HEK293 (cell line): ENCODE data around the gene ZNF322.
A peak's percentile ranks its signal among the peaks of the same experiment; 100 is the strongest.

ENCODE experiments used
- GLI2 ChIP-seq: fragments of 450-650 bp; formaldehyde crosslinking; IDR thresholded peaks from 2 replicates; pipeline ENCODE4; 2017; ENCODE audit warnings: missing biosample characterization, missing genetic modification characterization, low read depth, borderline replicate concordance
- KLF8 ChIP-seq: fragments of 450-650 bp; formaldehyde crosslinking; IDR thresholded peaks from 2 replicates; pipeline ENCODE4 v1.5.1; 2016; ENCODE audit warnings: missing biosample characterization, missing genetic modification characterization
- RBAK ChIP-seq: fragments of 450-650 bp; formaldehyde crosslinking; IDR thresholded peaks from 2 replicates; pipeline ENCODE4 v1.5.1; 2016; ENCODE audit warnings: missing biosample characterization, missing genetic modification characterization
- SALL2 ChIP-seq: fragments of 450-650 bp; formaldehyde crosslinking; IDR thresholded peaks from 2 replicates; pipeline ENCODE4 v1.5.0; 2017; ENCODE audit warnings: missing biosample characterization, mild to moderate bottlenecking, missing genetic modification characterization, borderline replicate concordance
- TCF7L2 ChIP-seq: IDR thresholded peaks from 2 replicates; pipeline ENCODE4 v1.6.1; 2011; ENCODE audit warnings: low read depth, mild to moderate bottlenecking, inconsistent platforms, low read length, moderate library complexity, borderline replicate concordance
- ZBTB1 ChIP-seq: fragments of 450-650 bp; formaldehyde crosslinking; IDR thresholded peaks from 2 replicates; pipeline ENCODE4 v1.5.1; 2016; ENCODE audit warnings: missing biosample characterization, missing genetic modification characterization
- ZFP41 ChIP-seq: fragments of 450-650 bp; formaldehyde crosslinking; IDR thresholded peaks from 2 replicates; pipeline ENCODE4 v1.5.1; 2016; ENCODE audit warnings: missing biosample characterization, missing genetic modification characterization, borderline replicate concordance
- ZNF10 ChIP-seq: fragments of 450-650 bp; formaldehyde crosslinking; IDR thresholded peaks from 2 replicates; pipeline ENCODE4 v1.5.1; 2017; ENCODE audit warnings: missing biosample characterization, missing genetic modification characterization
- ZNF112 ChIP-seq: fragments of 450-650 bp; formaldehyde crosslinking; IDR thresholded peaks from 2 replicates; pipeline ENCODE4 v1.5.0; 2017; ENCODE audit warnings: missing biosample characterization, missing genetic modification characterization
- ZNF138 ChIP-seq: fragments of 450-650 bp; formaldehyde crosslinking; IDR thresholded peaks from 2 replicates; pipeline ENCODE4 v1.5.1; 2016; ENCODE audit warnings: missing biosample characterization, missing genetic modification characterization, borderline replicate concordance
- ZNF146 ChIP-seq: fragments of 450-650 bp; formaldehyde crosslinking; IDR thresholded peaks from 2 replicates; pipeline ENCODE4 v1.5.1; 2016; ENCODE audit warnings: missing biosample characterization, missing genetic modification characterization
- ZNF211 ChIP-seq: fragments of 450-650 bp; formaldehyde crosslinking; IDR thresholded peaks from 2 replicates; pipeline ENCODE4 v1.5.1; 2016; ENCODE audit warnings: low read depth, missing biosample characterization, missing genetic modification characterization
- ZNF221 ChIP-seq: fragments of 450-650 bp; formaldehyde crosslinking; IDR thresholded peaks from 2 replicates; pipeline ENCODE4 v1.5.1; 2017; ENCODE audit warnings: missing biosample characterization, missing genetic modification characterization, borderline replicate concordance
- ZNF274 ChIP-seq, 2 experiments: fragments of 200-500 bp in 1 of 2; fragments of 450-650 bp in 1 of 2; sonication (Bioruptor generic) in 1 of 2; formaldehyde crosslinking in 1 of 2; IDR thresholded peaks; 2 replicates each; pipeline versions ENCODE4 v1.5.1 to v1.6.1; 2014 to 2016; ENCODE audit warnings: borderline replicate concordance in 1 of 2, inconsistent platforms in 1 of 2, low read length in 1 of 2, missing biosample characterization in 1 of 2, missing genetic modification characterization in 1 of 2
- ZNF324 ChIP-seq: fragments of 450-650 bp; formaldehyde crosslinking; IDR thresholded peaks from 2 replicates; pipeline ENCODE4 v1.5.1; 2016; ENCODE audit warnings: missing biosample characterization, missing genetic modification characterization
- ZNF37A ChIP-seq: fragments of 450-650 bp; IDR thresholded peaks from 2 replicates; pipeline ENCODE4 v1.5.1; 2018; ENCODE audit warnings: missing biosample characterization, missing genetic modification characterization
- ZNF426 ChIP-seq: fragments of 450-650 bp; formaldehyde crosslinking; IDR thresholded peaks from 2 replicates; pipeline ENCODE4 v1.5.1; 2017; ENCODE audit warnings: missing biosample characterization, missing genetic modification characterization, mild to moderate bottlenecking, inconsistent platforms, moderate library complexity
- ZNF518A ChIP-seq: fragments of 450-650 bp; formaldehyde crosslinking; conservative IDR thresholded peaks from 2 replicates; pipeline ENCODE4 v1.5.1; 2016; ENCODE audit warnings: low read depth, missing biosample characterization, missing genetic modification characterization
- ZNF530 ChIP-seq: fragments of 450-650 bp; formaldehyde crosslinking; IDR thresholded peaks from 2 replicates; pipeline ENCODE4 v1.5.1; 2016; ENCODE audit warnings: low read depth, missing biosample characterization, missing genetic modification characterization
- ZNF560 ChIP-seq: fragments of 450-650 bp; formaldehyde crosslinking; IDR thresholded peaks from 2 replicates; pipeline ENCODE4 v1.5.1; 2017; ENCODE audit warnings: missing biosample characterization, missing genetic modification characterization, borderline replicate concordance
- ZNF561 ChIP-seq: fragments of 450-650 bp; IDR thresholded peaks from 2 replicates; pipeline ENCODE4 v1.5.1; 2018; ENCODE audit warnings: missing biosample characterization, missing genetic modification characterization, borderline replicate concordance
- ZNF596 ChIP-seq: fragments of 450-650 bp; IDR thresholded peaks from 2 replicates; pipeline ENCODE4 v1.5.0; 2018; ENCODE audit warnings: missing biosample characterization, mild to moderate bottlenecking, missing genetic modification characterization, moderate library complexity
- ZNF660 ChIP-seq: fragments of 450-650 bp; IDR thresholded peaks from 2 replicates; pipeline ENCODE4 v1.5.1; 2018; ENCODE audit warnings: missing biosample characterization, mild to moderate bottlenecking, missing genetic modification characterization
- ZNF677 ChIP-seq: fragments of 450-650 bp; IDR thresholded peaks from 2 replicates; pipeline ENCODE4 v1.5.0; 2018; ENCODE audit warnings: missing biosample characterization, mild to moderate bottlenecking, missing genetic modification characterization, moderate library complexity
- ZNF791 ChIP-seq: fragments of 450-650 bp; formaldehyde crosslinking; IDR thresholded peaks from 2 replicates; pipeline ENCODE4 v1.5.1; 2016; ENCODE audit warnings: missing biosample characterization, missing genetic modification characterization
- TF ChIP-seq, protein P1 (sequence below): fragments of 450-650 bp; formaldehyde crosslinking; IDR thresholded peaks from 2 replicates; pipeline ENCODE4 v1.5.1; 2017; ENCODE audit warnings: missing biosample characterization, missing genetic modification characterization
- TF ChIP-seq, protein P2 (sequence below): fragments of 450-650 bp; formaldehyde crosslinking; IDR thresholded peaks from 2 replicates; pipeline ENCODE4 v1.5.1; 2016; ENCODE audit warnings: missing biosample characterization, missing genetic modification characterization
- TF ChIP-seq, protein P3 (sequence below): fragments of 450-650 bp; formaldehyde crosslinking; IDR thresholded peaks from 2 replicates; pipeline ENCODE4 v1.5.1; 2017; ENCODE audit warnings: missing biosample characterization, missing genetic modification characterization

The ZNF322 gene

GRCh38 chr6:26596579-26597388 lies 62.8 kb downstream of the ZNF322 start, which contains the start of gene ABT1 (continued):
- TF ChIP-seq ZNF211 (tag by site-specific recombination) (no peak), ZNF596 (no peak), ZFP41 (tag by site-specific recombination) (no peak), ZNF518A (tag by site-specific recombination) (peak; percentile 55), ZNF677 (no peak), ZNF146 (tag by site-specific recombination) (peak; percentile 5; the same call in 1 of the 2 replicates), ZNF112 (no peak), ZNF138 (tag by site-specific recombination) (no peak), ZNF560 (no peak), GLI2 (tag by site-specific recombination) (no peak), ZNF530 (tag by site-specific recombination) (no peak), ZNF324 (tag by site-specific recombination) (peak; percentile 93), TCF7L2 (no peak), KLF8 (tag by site-specific recombination) (peak; percentile 88), ZBTB1 (tag by site-specific recombination) (no peak), ZNF791 (tag by site-specific recombination) (no peak), ZNF10 (tag by site-specific recombination) (no peak; the same call in 1 of the 2 replicates), ZNF660 (tag by site-specific recombination) (no peak; the same call in 1 of the 2 replicates), ZNF221 (tag by site-specific recombination) (no peak), ZNF274 (IDR thresholded peaks at IDR 0.05; ENCODE audit: low read length) (no peak), ZNF274 (tag by site-specific recombination; IDR thresholded peaks at IDR 0.05; ENCODE audit: borderline replicate concordance) (no peak), SALL2 (tag by site-specific recombination) (no peak), ZNF37A (tag by site-specific recombination) (no peak), ZNF426 (tag by site-specific recombination) (no peak), RBAK (tag by site-specific recombination) (no peak), ZNF561 (no peak)
- TF ChIP-seq, protein P1, sequence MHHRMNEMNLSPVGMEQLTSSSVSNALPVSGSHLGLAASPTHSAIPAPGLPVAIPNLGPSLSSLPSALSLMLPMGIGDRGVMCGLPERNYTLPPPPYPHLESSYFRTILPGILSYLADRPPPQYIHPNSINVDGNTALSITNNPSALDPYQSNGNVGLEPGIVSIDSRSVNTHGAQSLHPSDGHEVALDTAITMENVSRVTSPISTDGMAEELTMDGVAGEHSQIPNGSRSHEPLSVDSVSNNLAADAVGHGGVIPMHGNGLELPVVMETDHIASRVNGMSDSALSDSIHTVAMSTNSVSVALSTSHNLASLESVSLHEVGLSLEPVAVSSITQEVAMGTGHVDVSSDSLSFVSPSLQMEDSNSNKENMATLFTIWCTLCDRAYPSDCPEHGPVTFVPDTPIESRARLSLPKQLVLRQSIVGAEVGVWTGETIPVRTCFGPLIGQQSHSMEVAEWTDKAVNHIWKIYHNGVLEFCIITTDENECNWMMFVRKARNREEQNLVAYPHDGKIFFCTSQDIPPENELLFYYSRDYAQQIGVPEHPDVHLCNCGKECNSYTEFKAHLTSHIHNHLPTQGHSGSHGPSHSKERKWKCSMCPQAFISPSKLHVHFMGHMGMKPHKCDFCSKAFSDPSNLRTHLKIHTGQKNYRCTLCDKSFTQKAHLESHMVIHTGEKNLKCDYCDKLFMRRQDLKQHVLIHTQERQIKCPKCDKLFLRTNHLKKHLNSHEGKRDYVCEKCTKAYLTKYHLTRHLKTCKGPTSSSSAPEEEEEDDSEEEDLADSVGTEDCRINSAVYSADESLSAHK = no peak
- TF ChIP-seq, protein P2, sequence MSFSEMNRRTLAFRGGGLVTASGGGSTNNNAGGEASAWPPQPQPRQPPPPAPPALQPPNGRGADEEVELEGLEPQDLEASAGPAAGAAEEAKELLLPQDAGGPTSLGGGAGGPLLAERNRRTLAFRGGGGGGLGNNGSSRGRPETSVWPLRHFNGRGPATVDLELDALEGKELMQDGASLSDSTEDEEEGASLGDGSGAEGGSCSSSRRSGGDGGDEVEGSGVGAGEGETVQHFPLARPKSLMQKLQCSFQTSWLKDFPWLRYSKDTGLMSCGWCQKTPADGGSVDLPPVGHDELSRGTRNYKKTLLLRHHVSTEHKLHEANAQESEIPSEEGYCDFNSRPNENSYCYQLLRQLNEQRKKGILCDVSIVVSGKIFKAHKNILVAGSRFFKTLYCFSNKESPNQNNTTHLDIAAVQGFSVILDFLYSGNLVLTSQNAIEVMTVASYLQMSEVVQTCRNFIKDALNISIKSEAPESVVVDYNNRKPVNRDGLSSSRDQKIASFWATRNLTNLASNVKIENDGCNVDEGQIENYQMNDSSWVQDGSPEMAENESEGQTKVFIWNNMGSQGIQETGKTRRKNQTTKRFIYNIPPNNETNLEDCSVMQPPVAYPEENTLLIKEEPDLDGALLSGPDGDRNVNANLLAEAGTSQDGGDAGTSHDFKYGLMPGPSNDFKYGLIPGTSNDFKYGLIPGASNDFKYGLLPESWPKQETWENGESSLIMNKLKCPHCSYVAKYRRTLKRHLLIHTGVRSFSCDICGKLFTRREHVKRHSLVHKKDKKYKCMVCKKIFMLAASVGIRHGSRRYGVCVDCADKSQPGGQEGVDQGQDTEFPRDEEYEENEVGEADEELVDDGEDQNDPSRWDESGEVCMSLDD (tag by site-specific recombination) = no peak
- TF ChIP-seq, protein P3, sequence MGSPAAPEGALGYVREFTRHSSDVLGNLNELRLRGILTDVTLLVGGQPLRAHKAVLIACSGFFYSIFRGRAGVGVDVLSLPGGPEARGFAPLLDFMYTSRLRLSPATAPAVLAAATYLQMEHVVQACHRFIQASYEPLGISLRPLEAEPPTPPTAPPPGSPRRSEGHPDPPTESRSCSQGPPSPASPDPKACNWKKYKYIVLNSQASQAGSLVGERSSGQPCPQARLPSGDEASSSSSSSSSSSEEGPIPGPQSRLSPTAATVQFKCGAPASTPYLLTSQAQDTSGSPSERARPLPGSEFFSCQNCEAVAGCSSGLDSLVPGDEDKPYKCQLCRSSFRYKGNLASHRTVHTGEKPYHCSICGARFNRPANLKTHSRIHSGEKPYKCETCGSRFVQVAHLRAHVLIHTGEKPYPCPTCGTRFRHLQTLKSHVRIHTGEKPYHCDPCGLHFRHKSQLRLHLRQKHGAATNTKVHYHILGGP = no peak
